NK-92 (cell line): Measurements from ENCODE around the gene RAPSN.

ENCODE experiments used
- DNase-seq: peaks from one replicate; lab custom pipeline; 2025; ENCODE audit not compliant: unreplicated experiment; lab: John Stamatoyannopoulos, UW

Gene RAPSN

DNA sequence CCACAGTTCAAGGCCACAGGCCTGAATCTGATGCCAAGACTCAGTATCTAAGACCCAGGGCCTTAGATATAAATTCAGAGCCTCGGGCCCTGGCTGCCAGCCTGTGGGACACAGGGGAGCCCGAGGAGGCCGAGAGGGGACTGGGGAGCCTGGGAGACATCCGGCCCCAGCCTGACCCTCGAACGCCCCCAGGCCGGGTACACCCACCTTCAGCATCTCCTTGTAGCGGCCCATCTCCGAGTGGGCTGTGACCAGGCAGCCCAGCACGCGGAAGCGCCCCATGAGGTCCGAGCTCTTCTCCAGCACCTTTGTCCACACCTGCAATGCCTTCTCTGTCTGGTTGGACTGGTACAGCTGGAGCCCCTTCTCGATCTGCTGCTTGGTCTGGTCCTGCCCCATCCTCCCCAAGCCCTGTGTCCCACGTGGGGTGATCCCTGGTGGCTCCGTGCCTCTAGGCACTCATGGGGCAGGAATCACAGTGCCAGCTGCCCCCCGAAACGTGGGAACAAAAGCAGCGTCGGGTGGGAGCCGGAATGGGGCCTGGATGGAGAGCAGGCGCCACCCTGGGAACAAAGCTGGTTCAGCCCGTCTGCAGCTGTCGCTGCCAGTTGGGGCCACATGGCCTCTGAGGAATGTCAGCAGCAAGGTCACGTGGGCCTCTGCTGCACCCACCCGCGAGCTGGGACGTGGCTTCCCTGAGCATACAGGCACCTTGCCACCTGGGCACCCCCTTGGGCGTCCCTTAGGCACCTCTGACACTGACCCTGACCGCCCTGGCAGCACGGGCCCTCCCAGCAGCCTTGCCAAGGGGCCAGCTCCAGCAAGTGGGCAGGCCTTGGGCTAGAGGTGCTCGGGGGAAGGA lies at the start of gene RAPSN:
Gene RAPSN, minus strand, starts transcription at position 571 of the 862 bp plus-strand sequence. Its CDS starts 172 bp downstream, at position 399.
- no peak for DNase-seq

DNA sequence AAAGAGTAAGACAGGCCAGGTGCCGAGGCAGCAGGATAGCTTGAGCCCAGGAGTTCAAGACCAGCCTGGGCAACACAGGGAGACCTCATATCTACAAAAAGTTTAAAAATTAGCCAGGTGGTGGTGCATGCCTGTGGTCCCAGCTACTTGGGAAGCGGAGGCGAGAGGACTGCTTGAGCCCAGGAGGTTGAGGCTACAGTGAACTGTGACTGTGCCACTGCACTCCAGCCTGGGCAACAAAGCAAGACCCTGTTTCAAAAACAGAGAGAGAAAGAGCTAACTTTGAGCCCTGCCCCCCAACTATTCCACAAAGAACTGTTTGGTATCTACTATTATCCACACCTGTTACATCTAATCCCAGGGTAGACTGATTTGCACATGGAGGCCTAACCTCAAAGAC lies 49.2 kb upstream of the RAPSN start:
- no peak for DNase-seq

DNA sequence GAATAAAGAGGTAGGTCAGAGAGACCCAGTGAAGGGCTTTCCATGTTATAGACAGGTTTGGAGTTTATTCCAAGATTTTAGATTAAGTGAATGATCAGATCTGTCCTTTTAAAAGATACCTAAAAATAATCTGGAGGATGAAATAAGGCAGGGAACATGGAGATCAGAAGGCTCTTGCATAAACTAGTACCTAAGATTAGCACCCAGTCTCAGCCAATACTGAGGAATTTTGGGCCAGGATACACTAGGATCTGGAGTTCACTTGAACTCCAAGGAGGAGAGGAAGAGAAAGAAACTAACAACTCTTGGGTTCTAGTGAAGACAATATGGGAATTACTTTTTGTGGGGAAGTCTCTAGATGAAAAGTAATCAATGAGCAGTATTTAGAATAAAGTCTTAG lies 47.9 kb upstream of the RAPSN start:
- DNase-seq: no peak

DNA sequence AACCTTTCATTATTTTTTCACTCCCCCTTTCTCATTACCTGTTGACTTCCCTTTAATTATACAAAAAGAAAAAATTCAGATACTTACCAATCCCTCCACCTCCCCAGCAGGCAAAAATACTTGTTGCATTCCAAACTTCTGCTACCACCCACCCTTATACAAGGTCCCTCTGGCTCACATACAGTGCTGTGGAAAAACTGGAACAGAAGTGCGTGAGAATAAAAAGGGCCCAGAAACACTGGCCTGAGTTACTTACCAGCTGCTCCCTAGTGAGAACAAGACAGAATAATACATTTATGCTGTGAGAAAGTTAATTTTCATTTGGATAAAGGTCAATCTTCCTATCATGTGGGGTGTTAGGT lies 46.9 kb upstream of the RAPSN start:
- no peak for DNase-seq

DNA sequence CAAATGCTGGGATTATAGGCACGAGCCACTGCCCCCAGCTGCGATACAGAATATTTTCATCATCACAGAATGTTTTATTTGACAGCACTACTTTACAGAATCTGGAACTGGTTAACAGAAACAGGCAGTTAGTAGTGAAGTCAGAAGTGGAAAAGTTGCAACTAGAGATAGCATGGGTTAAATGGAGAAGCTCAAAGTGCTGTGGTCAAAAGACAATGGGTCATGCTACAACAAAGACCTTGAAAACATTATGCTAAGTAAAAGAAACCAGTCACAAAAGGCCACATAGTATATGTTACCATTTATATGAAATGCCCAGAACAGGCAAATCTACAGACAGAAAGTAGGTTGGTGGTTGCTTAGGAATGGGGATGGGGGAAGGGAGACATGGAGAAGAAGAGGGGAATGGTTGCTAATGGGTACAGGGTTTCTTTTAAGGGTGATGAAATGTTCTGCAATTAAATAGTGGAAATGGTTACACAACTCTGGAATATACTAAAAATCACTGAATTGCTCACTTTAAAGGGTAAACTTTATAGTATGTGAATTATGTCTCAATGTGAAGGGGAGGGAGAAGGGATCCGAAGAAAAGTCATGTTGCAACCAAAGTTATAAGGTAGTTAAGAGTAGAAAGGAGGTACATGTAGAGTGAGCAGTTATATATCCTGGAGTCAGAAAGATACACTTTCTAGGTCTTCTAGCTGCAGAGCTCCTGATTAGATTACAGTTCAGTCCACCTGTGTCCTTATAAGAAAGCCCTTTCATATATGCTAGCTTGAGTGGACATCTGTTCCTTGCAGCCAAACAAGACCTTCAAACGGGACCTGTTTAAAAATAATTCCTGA lies 46.3 kb upstream of the RAPSN start:
- no peak for DNase-seq

DNA sequence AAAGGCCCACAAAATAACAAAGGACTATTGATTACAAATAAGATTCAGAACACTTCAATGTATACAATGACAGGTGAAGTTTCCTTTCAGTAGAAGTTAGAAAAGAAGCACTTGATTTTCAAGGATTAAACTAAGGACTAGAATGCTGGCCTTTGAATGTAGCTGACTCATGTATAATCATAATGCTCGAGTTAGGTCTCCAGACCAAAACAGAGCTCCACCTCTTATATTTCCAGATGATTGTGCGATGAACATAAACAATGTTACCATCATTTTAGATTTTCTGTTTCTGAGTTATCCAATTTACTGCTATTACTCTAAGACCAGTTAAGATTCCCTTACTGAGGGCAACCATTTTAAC lies 40.4 kb upstream of the RAPSN start:
- no peak for DNase-seq

DNA sequence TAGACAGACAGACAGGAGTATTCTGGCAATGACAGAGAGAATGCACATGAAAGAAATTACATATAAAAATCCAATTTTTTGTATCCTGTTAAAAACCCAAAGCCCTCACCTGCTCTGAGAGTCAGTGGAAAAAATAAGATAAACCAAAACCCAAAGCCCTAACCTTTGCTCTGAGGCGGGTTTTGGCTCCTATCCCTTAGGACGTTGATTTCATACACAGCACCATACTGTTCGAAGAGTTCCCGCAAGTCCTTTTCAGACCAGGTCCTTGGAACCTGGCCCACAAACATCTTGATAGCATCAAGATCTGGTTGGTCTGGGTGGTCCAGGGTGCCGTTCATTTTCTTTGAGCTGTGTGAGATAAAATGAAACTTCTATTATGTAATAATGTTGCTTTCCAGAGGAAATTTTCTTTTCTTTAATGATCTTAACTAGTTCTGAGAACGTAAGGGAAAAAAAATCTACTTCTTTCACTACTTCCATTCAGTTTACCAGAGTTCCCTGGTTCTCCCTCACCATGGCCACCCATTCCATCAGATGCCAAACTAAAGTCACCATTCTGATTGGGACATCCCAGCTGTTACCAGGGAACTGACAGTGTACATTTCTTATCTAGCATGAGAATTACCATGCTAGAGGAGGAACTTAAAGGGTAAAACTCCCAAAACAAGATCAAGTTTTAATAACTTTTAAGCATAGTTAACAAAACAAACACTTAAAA lies 39.9 kb upstream of the RAPSN start:
- DNase-seq: no peak

DNA sequence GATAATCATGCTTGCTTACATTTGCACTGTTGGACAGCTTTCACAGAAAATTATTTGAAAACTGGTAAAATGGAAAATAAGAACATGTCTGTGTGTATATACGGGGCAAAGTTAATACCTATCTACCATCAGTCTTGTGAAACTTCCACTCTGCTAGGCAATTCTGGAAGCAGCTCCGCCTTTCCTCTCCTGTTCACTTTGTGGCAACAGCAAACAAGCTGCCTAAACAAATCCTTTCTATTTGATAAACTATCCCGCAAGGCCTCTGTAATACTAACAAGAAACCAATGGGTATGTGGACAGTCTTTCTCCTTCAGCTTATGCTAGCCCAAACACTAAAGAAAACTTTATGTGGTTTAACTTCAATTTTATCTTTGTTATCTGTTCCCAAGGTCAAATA lies 39.2 kb upstream of the RAPSN start:
- no peak for DNase-seq

DNA sequence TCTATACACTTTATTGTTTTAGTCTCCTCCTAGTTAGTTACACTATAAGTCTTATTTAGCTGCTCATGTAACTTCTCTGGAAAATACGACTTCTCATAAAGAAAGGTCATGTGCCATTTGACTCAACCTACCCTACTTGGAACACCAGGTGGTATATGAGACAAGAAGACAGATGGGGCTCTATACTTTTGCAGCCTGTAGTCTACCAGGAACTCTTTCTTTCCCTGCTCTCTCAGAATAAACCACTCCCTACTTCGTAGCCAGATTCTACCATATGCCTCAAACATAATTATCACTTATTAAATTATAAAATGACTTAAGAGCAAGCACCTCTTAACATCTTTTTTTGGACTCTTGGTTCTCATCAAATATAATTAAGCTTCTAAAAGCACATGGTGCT lies 38.5 kb upstream of the RAPSN start:
- DNase-seq: no peak

DNA sequence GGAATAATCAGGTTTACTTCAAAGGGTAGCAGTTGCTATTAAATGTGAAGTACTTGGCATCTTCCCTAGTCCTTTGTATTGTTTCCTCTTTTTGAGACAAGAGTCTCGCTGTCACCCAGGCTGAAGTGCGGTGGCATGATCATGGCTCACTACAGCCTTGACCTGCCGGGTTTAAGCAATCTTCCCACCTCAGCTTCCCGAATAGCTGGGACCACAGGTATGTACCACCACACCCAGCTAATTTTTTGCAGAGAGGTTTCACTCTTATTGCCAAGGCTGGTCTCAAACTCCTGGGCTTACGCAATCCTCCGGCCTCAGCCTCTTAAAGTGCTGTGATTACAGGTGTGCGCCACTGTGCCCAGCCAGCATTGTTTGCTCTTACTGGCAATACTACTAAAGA lies 36.2 kb upstream of the RAPSN start:
- DNase-seq: no peak

DNA sequence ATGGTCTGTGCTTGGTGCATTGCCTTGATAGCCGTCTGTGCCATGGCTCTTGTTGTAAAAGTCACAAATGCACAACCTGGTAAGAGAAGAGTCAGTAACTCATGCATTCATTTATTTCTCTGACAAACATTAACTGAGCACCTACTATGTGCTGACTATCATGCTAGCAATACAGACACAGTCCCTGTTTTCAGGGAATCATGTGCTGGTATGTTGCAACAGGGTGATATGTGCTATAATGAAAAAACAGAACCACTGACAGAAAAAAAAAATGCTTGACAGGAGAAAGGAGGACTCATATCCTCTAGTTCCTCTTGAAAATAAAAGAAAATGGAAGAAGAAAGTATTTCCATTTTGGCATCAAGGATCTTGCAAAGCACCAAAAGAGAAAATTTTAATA lies 34.5 kb upstream of the RAPSN start:
- no peak for DNase-seq

DNA sequence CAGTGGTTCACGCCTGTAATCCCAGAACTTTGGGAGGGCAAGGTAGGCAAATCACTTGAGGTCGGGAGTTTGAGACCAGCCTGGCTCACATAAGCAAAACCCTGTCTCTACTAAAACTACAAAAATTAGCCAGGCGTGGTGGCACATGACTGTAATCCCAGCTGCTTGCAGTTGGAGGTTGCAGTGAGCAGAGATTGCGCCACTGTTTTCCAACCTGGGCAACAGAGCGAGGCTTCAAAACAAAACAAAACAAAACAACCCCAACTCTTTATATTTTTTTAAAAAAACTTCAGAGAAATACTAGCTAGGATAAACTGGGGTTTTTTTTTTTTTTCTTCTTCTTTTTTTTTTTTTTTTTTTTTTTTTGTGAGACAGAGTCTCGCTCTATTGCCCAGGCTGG lies 31.8 kb upstream of the RAPSN start:
- DNase-seq: no peak

DNA sequence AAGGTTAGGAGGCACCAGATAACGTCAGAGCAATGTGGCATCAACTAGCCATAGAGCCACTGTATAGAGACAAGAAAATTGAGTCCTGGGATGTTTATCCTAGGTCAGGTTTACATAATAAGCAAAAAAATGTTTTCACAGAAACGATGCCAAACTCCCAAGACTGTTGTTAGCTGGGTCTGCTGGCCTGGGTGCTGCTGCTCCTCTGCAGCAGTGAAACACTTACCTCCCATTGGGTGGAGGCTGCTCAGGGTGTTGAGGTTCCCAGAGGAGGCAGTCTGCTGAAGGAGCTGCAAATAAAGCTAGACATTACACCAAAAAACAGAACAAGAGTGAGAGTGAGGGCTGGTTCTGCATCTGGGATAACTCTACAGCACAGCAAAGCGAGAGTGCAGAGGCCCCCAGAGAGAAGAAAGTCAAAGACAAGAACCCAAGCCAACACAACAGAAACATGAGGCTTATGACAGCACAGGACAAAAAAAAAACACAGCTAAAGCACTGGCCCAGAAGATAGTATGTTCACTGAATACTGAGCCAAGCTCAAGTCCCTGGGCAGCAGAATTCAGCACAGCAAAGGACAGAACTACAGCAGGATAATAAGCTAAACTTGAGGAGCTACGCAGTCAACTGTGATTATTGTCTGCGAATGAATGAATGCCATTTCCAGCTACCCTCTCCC lies 29.9 kb upstream of the RAPSN start:
- no peak for DNase-seq

DNA sequence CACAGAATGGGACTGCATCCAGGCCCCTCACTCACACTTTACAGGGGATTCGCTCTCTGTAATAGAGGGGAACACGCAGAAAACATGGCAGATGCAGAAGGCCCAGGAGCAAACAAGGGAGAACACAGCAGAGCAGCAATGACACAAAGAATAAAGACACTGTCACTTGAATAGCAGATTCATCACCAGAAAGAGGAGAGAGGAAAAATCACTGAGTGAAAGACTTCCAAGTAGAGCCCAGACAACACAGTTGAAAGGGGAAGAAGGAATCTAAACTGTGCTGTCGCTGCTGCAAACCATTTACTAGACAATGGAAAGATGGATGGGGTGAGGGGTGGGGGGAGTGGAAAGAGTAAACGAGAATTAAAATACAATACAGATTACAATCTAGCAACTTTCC lies 28.8 kb upstream of the RAPSN start:
- DNase-seq: no peak

DNA sequence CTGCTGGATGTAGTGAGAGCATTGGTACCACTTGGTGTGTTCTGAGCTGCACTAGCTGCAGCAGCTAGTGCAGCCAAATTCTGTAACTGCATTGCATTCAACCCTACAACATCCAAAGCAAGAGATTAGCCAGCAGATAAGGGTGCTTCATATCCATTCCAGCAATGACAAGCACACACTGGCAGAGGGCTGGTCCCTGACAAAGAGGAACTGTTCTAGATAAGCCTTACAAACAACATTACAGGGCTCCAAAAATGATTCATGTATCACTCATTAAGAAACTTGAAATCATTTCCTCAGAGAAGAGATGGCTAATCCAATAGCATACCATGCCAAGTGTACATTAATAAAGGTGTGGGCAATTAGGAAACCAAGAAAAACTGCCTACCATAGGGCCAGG lies 28.4 kb upstream of the RAPSN start:
- DNase-seq: no peak

DNA sequence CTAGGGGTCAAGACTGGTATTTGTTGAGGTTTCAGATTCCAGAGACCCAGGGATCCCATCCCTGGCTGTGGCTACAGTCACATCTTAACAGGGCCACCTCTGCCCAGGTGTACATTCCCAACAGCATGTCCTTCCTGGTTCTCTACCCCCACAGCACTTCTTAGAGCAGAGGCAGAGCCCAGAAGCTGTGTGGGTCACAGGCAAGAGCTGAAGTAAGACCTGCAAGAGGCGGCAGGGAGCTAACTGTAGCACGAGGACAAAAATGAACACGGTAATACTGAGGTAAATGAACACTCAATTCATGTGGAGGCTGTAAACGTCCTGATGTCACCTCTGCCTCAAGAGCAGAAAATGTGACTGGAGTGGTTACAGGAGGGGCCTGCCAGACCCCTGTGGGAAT lies 21.7 kb upstream of the RAPSN start:
- no peak for DNase-seq

DNA sequence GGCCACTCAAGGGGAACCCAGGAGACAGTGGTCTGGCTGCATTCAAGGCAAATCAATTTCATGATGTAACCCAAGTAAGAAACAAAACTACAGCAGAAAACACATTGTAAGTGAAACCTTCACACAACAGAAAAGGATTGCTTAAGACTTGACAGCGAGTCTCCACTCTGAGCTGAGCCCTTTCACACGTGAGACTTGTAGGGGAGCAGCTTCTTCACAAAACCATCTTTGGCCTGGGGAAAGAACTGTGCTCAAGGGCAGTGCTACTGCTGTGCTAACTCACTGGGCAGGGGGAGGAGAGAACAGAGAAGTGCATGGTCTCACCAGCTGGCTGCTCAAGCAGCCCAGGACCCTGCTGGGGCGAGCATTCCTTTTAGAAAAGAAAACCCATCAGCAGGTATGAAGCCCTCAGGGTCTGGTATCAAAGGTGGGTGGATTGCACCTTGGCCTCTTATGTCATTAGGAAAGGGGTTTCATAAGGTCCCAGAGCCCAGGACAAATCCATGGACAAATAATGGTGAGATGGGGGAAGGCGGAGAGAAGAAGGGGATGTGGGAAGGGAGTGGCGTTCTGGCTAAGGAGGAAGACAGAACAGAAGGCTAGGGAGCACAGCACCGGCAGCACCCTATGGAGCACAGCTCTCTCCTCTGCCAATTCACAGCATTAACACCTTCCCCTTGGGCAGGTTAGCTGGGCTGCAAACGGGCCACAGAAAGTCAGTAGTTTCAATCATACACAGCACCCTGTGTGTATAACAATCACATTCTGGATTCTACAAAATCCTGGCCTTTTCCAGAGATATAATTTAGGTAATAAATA lies 20.6 kb upstream of the RAPSN start:
- no peak for DNase-seq

DNA sequence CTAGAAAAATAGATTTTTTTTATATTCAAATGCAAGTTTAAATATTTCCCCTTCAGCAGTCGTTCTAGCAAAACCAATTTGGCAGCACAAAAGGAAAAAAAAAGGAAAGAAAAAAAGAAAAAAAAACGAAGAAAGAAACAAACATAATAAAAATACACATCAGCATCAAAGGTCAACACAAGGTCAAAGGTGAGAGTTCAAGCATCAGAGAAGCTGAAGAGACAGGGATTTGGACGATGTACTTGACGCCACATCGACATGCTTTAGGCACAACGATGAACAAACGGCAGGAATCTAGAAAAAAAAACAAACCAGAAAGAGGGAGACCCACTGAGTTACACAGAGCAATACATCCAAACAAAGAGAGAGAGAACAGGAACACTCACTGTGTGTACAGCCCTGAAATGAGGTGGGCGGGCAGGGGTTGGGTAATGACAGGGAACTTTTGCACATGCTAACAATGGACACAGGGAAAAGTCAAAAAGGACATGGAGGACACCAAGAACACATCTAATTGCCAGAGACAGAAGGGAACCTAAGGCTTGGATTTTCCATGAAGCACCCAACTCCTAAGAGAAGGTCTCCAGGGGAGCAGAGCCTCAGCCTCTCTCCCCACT lies 19.8 kb upstream of the RAPSN start:
- DNase-seq: no peak

DNA sequence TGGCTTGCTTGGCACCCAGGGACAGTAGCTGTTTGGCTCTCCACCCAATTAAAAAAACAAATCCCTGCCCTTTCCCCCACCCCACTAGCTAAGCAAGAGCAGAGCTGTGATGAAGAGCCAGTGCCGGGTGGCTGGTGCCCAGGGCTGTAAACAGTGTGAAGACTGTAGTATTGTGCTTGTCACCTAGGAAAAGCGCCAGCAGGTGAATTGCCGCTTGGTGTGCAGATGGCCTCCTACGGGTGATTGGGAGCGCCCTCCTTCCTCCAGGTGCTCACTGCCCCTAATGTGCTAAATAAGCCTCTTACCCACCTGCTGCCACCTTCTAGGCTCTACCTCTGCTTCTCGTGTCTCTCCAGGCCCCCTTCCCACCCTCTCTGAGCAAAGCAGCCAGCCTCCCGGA lies 18.4 kb upstream of the RAPSN start:
- DNase-seq: no peak

DNA sequence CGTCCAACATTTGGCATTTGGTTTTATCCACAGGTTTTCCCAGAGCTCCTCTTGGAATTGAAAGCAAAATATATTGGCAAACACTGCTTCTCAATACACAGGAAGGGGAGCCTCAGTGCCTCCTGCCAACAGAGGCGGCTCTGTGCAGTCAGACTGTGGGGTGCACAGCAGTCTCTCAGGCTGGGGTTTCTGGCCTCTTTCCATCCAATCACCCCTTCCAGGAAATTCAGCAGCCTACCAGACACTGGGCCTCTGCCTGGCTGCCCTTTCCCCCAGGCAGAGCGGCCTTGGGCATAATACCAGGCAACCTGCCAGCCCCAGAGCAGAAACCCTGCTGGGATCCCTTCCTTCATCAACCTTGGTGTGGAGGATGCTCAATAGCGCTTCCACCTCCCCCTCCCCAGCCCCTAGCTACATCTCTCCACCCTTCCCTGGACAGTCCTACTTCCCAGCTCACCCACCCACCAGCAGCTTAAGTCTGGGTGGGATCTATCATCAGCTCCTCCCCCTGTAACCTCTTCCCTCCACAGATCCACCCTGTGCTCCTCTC lies 17.8 kb upstream of the RAPSN start:
- DNase-seq: no peak
